HUES6 (cell line): ENCODE results near the gene FOXP2.

Experiments used
- H3K27ac ChIP-seq: 2 replicates; pipeline ENCODE4 v1.7.0; 2013; ENCODE audit warnings: low read depth, mild to moderate bottlenecking, low read length, inconsistent platforms
- H3K27me3 ChIP-seq: 2 replicates; pipeline ENCODE4 v1.6.1; 2013; ENCODE audit warnings: low read length; ENCODE audit not compliant: control insufficient read depth, insufficient read depth
- H3K36me3 ChIP-seq: 2 replicates; pipeline ENCODE4 v1.6.1; 2013; ENCODE audit warnings: low read length; ENCODE audit not compliant: control insufficient read depth, insufficient read depth
- H3K4me1 ChIP-seq: 2 replicates; pipeline ENCODE4 v1.6.1; 2013; ENCODE audit warnings: low read length; ENCODE audit not compliant: control insufficient read depth, insufficient read depth
- H3K4me3 ChIP-seq: 2 replicates; pipeline ENCODE4 v1.5.1; 2013; ENCODE audit warnings: low read depth, low read length
- H3K9ac ChIP-seq: one replicate; pipeline ENCODE4 v1.6.1; 2013; ENCODE audit warnings: mild to moderate bottlenecking, low read length
- H3K9me3 ChIP-seq: 2 replicates; pipeline ENCODE4 v1.6.1; 2013; ENCODE audit warnings: low read depth, low read length; ENCODE audit not compliant: control insufficient read depth, insufficient read depth

Gene FOXP2

GRCh38 chr7:114405427-114405826, 9.2 kb upstream of the FOXP2 start:
- Histone ChIP-seq H3K4me3 (no peak overlapping the region), H3K36me3 (no peaks in the 10 kb centered on the region), H3K27ac (no peak overlapping the region), H3K27me3 (no peaks in the 10 kb centered on the region), H3K4me1 (no peaks in the 10 kb centered on the region), H3K9me3 (no peaks in the 10 kb centered on the region), H3K9ac (no peak overlapping the region)

- H3K27me3 ChIP-seq, result no peaks in the 10 kb centered on the region
- no peaks in the 10 kb centered on the region for H3K36me3 ChIP-seq
- no peak overlapping the region for H3K27ac ChIP-seq
Measured at GRCh38 chr7:114409750-114410149, 4.9 kb upstream of the FOXP2 start.

GRCh38 chr7:114412548-114412947, 2.1 kb upstream of the FOXP2 start:
- no peak overlapping the region for H3K4me3 ChIP-seq
- no peaks in the 10 kb centered on the region for H3K27me3 ChIP-seq
- peaks cover 18% of the 10 kb centered on the region for H3K4me1 ChIP-seq
- H3K9ac ChIP-seq, result no peak overlapping the region
- no peaks in the 10 kb centered on the region for H3K36me3 ChIP-seq
- no peak overlapping the region for H3K27ac ChIP-seq
- no peaks in the 10 kb centered on the region for H3K9me3 ChIP-seq

More at GRCh38 chr7:114409750-114410149, 4.9 kb upstream of the FOXP2 start:
- H3K9me3 ChIP-seq, result no peaks in the 10 kb centered on the region
- H3K9ac ChIP-seq, result no peak overlapping the region
- H3K4me1 ChIP-seq, result peaks cover 13% of the 10 kb centered on the region
- no peak overlapping the region for H3K4me3 ChIP-seq

GRCh38 chr7:114413761-114414155, 857 bp upstream of the FOXP2 start:
- H3K4me3 ChIP-seq, result no peak overlapping the region
- H3K36me3 ChIP-seq, result no peaks in the 10 kb centered on the region
- no peaks in the 10 kb centered on the region for H3K27me3 ChIP-seq
- 0 out of 2 replicates have a peak overlapping the region, but pooled peaks have one; percentile 6 for H3K27ac ChIP-seq
- H3K9ac ChIP-seq, result no peak overlapping the region
- peaks cover 18% of the 10 kb centered on the region for H3K4me1 ChIP-seq
- H3K9me3 ChIP-seq, result no peaks in the 10 kb centered on the region

GRCh38 chr7:114415064-114415989, 712 bp downstream of the FOXP2 start:
- Histone ChIP-seq H3K9me3 (no peaks in the 10 kb centered on the region), H3K4me1 (peaks cover 18% of the 10 kb centered on the region), H3K36me3 (no peaks in the 10 kb centered on the region), H3K27ac (no peak overlapping the region), H3K27me3 (no peaks in the 10 kb centered on the region), H3K9ac (no peak overlapping the region), H3K4me3 (peak overlapping the region; percentile 21)

GRCh38 chr7:114416129-114416990, 1.7 kb downstream of the FOXP2 start:
- Histone ChIP-seq H3K27ac (no peak overlapping the region), H3K4me3 (no peak overlapping the region), H3K9ac (no peak overlapping the region), H3K4me1 (peaks cover 18% of the 10 kb centered on the region), H3K36me3 (no peaks in the 10 kb centered on the region), H3K27me3 (no peaks in the 10 kb centered on the region), H3K9me3 (no peaks in the 10 kb centered on the region)

- Histone ChIP-seq H3K4me3 (no peak overlapping the region), H3K36me3 (no peaks in the 10 kb centered on the region), H3K27ac (no peak overlapping the region), H3K9me3 (no peaks in the 10 kb centered on the region), H3K9ac (no peak overlapping the region), H3K27me3 (no peaks in the 10 kb centered on the region), H3K4me1 (peaks cover 18% of the 10 kb centered on the region)
Measured at GRCh38 chr7:114417290-114417689, 2.7 kb downstream of the FOXP2 start.

- no peak overlapping the region for H3K4me3 ChIP-seq
- no peaks in the 10 kb centered on the region for H3K27me3 ChIP-seq
- peaks cover 18% of the 10 kb centered on the region for H3K4me1 ChIP-seq
- no peak overlapping the region for H3K9ac ChIP-seq
- H3K9me3 ChIP-seq, result no peaks in the 10 kb centered on the region
- H3K27ac ChIP-seq, result no peak overlapping the region
- no peaks in the 10 kb centered on the region for H3K36me3 ChIP-seq
Measured at GRCh38 chr7:114418117-114418516, 3.5 kb downstream of the FOXP2 start.

- no peaks in the 10 kb centered on the region for H3K27me3 ChIP-seq
- no peak overlapping the region for H3K27ac ChIP-seq
- peaks cover 6% of the 10 kb centered on the region for H3K4me1 ChIP-seq
- no peak overlapping the region for H3K4me3 ChIP-seq
- no peaks in the 10 kb centered on the region for H3K36me3 ChIP-seq
- H3K9me3 ChIP-seq, result no peaks in the 10 kb centered on the region
- H3K9ac ChIP-seq, result no peak overlapping the region
Measured at GRCh38 chr7:114419441-114420272, 5.0 kb downstream of the FOXP2 start.

- Histone ChIP-seq H3K27me3 (no peaks in the 10 kb centered on the region), H3K4me3 (no peak overlapping the region), H3K4me1 (no peaks in the 10 kb centered on the region), H3K9ac (no peak overlapping the region), H3K9me3 (no peaks in the 10 kb centered on the region), H3K36me3 (no peaks in the 10 kb centered on the region), H3K27ac (no peak overlapping the region)
Measured at GRCh38 chr7:114422507-114423501, 8.2 kb downstream of the FOXP2 start.
